ENCODE measurements around the gene INTS4.
"Not testable (repeated sequence)": the region's sequence is repeated elsewhere in the genome, so short reads cannot be mapped to it uniquely, and the experiment has no call there.

The INTS4 gene

GRCh38 chr11:77878247-77878646, 116.2 kb downstream of the INTS4 start:
- not testable (repeated sequence) for DNase-seq (ENCODE audit: low spot score)

DNA sequence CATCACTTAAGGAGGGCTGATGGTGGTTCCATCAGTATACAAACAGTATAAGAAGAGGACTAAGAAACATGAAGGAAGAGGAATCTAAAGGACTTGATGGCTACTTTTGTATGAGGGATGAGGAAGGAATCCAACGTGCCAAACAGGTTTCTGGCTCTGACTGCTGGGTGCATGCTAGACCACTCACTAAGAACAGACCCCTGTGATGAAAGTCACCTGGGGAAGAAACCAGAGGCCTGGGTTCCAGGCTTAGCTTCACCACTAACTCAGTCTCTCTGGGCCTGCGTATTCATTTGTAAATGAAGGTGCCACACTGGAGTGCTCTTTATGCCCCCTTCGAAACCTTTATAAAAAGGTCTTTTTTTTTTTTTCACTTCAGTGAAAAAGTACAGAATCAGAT, 118.4 kb downstream of the INTS4 start:
- DNase-seq (ENCODE audit: low spot score): no peak

GRCh38 chr11:77874206-77874605, 120.3 kb downstream of the INTS4 start:
- DNase-seq (ENCODE audit: low spot score): peak; percentile 24

DNA sequence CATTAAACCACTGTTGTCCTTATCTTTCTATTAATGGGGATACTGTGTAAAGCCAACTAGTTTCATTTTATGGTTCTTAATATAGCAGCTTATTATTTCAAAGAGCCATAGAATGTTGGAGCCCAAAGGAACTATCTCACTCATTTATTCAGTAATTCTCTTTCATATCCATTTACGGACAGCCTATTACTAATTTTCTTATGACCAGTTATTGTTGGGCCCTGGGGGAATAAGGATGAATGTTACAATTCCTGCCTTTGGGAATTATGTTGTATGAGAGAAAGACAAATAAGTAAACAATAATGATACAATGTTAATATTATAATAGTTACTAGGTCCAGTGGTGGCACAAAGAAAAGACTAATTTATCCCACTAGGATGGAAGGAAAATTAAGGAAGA, 121.1 kb downstream of the INTS4 start:
- no peak for DNase-seq (ENCODE audit: low spot score)

GRCh38 chr11:77871855-77872254, 122.6 kb downstream of the INTS4 start:
- no peak for DNase-seq (ENCODE audit: low spot score)

DNA sequence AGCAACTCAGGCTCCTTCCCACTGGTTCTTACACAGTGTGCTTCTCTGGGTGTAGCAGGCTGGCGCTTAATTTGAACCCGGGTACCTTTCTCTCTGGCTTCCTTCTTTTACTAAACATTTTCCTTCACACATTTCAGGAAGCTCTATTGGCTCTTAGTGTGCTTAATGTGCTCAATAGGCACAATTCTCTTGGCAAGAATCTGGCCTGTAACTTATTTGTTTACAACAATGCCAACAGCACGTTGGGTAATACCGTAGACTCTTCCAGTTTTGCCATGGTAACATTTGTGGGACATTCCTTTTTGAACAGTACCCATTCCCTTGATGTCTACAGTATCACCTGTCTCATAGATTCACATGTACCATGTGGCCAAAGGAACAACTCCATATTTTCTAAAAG, 125.7 kb downstream of the INTS4 start:
- no peak for DNase-seq (ENCODE audit: low spot score)

GRCh38 chr11:77866336-77866735, 128.1 kb downstream of the INTS4 start:
- no peak for DNase-seq (ENCODE audit: low spot score)

GRCh38 chr11:77865805-77866204, 128.7 kb downstream of the INTS4 start:
- no peak for DNase-seq (ENCODE audit: low spot score)

- DNase-seq (ENCODE audit: low spot score): not testable (repeated sequence)
These were observed 133.0 kb downstream of the INTS4 start for GRCh38 chr11:77861444-77861843.

- DNase-seq (ENCODE audit: low spot score): not testable (repeated sequence)
These were observed 136.5 kb downstream of the INTS4 start for GRCh38 chr11:77857906-77858457.

DNA sequence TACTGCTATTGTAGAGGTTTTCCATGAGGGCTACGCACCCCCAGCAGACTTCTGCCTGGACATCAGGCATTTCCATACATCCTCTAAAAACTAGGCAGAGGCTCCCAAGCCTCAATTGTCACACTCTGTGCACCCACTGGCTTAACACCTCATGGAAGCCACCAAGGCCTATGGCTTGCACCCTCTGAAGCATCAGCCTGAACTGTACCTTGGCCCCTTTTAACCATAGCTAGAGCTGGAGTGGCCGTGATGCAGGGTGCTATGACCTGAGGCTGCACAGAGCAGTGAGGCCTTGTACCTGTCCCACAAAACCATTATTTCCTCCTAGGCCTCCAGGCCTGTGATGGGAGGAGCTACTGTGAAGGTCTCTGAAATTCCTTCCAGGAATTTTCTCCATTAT, 139.6 kb downstream of the INTS4 start:
- no peak for DNase-seq (ENCODE audit: low spot score)

GRCh38 chr11:77851503-77851902, 143.0 kb downstream of the INTS4 start:
- no peak for DNase-seq (ENCODE audit: low spot score)

DNA sequence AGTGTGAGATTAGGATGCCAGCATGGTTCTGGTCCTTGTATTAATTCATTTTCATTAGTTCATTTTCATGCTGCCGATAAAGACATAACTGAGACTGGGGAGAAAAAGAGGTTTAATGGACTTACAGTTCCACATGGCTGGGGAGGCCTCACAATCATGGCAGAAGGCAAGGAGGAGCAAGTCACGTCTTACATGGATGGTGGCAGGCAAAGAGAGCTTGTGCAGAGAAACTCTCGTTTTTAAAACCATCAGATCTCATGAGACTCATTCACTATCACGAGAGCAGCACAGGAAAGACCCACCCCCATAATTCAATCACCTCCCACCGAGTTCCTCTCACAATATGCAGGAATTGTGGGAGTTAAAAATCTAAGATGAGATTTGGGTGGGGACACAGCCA, 150.8 kb downstream of the INTS4 start:
- DNase-seq (ENCODE audit: low spot score): not testable (repeated sequence)

GRCh38 chr11:77842441-77843121, 151.9 kb downstream of the INTS4 start:
- no peak for DNase-seq (ENCODE audit: low spot score)

GRCh38 chr11:77833302-77833701, 161.2 kb downstream of the INTS4 start:
- no peak for DNase-seq (ENCODE audit: low spot score)

- DNase-seq (ENCODE audit: low spot score): no peak
These were observed 165.5 kb downstream of the INTS4 start for GRCh38 chr11:77828926-77829325.

All from putamen (tissue), 1 donor.